Activated CD8-positive, alpha-beta memory T cell treated with anti-CD3 and anti-CD28 coated beads, Interleukin-2, amount 10 ng/mL, durations not matched to agents 7 days and 5 days (primary cell): ENCODE results near the gene HHIPL2. TPM values are rescaled to one million over a fixed set of nuclear protein-coding genes. Genes with fewer than 3 reads are reported as not detected.

ENCODE experiments used
- ATAC-seq: fragments of 150-1000 bp; cut with Tn5 transposase; one replicate; pipeline ENCODE4 v1.10.0; 2021; ENCODE audit warnings: moderate library complexity
- CTCF ChIA-PET: fragments of 350-600 bp; sonication (Branson Sonifier 250); formaldehyde crosslinking; loops from one replicate; lab custom pipeline; 2021; ENCODE audit warnings: antibody characterized with exemption; lab: Charles Lee
- DNase-seq: peaks from one replicate; pipeline ENCODE4 v3.0.0-alpha.2; 2020
- H3K27ac Mint-ChIP-seq: one replicate; pipeline ENCODE4 v1.8.0; 2021; ENCODE audit warnings: mild to moderate bottlenecking, mixed read lengths
- H3K27me3 Mint-ChIP-seq: one replicate; pipeline ENCODE4 v1.8.0; 2021; ENCODE audit warnings: mixed read lengths
- H3K36me3 Mint-ChIP-seq: one replicate; pipeline ENCODE4 v1.8.0; 2021; ENCODE audit warnings: mild to moderate bottlenecking, mixed read lengths
- H3K4me1 Mint-ChIP-seq: one replicate; pipeline ENCODE4 v1.8.0; 2021; ENCODE audit warnings: mixed read lengths
- H3K4me3 Mint-ChIP-seq: one replicate; pipeline ENCODE4 v1.8.0; 2021; ENCODE audit warnings: mild to moderate bottlenecking, moderate library complexity, mixed read lengths
- H3K9me3 Mint-ChIP-seq: one replicate; pipeline ENCODE4 v1.8.0; 2022; ENCODE audit warnings: low read depth, mixed read lengths
- total RNA-seq, 2 experiments: library from RNA; stranded (reverse); gene quantifications; one replicate each; pipeline ENCODE4 v1.2.3, GENCODE V29; 2021

HHIPL2 gene
- total RNA-seq: under 1 TPM; 0.12 to 0.53 TPM

GRCh38 chr1:222547944-222548671 lies at the start of gene HHIPL2:
Gene HHIPL2, minus strand, starts transcription at chr1:222548104. Its CDS starts 60 bp downstream, at chr1:222548044.
- H3K4me3 Mint-ChIP-seq: no peak within 1 kb of the TSS
- no peaks in the 10 kb centered on the region for H3K4me1 Mint-ChIP-seq
- H3K27me3 Mint-ChIP-seq: peaks cover 25% of the 10 kb centered on the region
- H3K27ac Mint-ChIP-seq: no peak within 1 kb of the TSS
- DNase-seq: no peak
- ATAC-seq: no peak
- no peaks in the 10 kb centered on the region for H3K9me3 Mint-ChIP-seq
- CTCF ChIA-PET: no interaction called here
- H3K36me3 Mint-ChIP-seq: no peaks in the 10 kb centered on the region

- ATAC-seq (no peak), DNase-seq (no peak)
- Mint-ChIP-seq H3K4me3 (no peak overlapping the region), H3K4me1 (no peaks in the 10 kb centered on the region), H3K36me3 (no peaks in the 10 kb centered on the region), H3K9me3 (no peaks in the 10 kb centered on the region), H3K27ac (no peak overlapping the region), H3K27me3 (no peaks in the 10 kb centered on the region)
- CTCF ChIA-PET: no interaction called here
Measured at GRCh38 chr1:222596696-222597095, 48.8 kb upstream of the HHIPL2 start.

GRCh38 chr1:222594789-222595188 lies 46.9 kb upstream of the HHIPL2 start:
- ATAC-seq (no peak), DNase-seq (no peak)
- Mint-ChIP-seq H3K27me3 (no peaks in the 10 kb centered on the region), H3K36me3 (no peaks in the 10 kb centered on the region), H3K27ac (no peak overlapping the region), H3K4me3 (no peak overlapping the region), H3K4me1 (peaks cover 9% of the 10 kb centered on the region), H3K9me3 (no peaks in the 10 kb centered on the region)
- CTCF ChIA-PET: interaction anchor here (1.3 kb wide), 1 partner anchor 11 kb away, joined by 4 read pairs; no protein-coding TSS in a partner anchor

- Mint-ChIP-seq H3K36me3 (peaks cover 13% of the 10 kb centered on the region), H3K4me3 (no peak overlapping the region), H3K9me3 (no peaks in the 10 kb centered on the region), H3K27ac (no peak overlapping the region), H3K27me3 (no peaks in the 10 kb centered on the region), H3K4me1 (peaks cover 30% of the 10 kb centered on the region)
- no peak for DNase-seq
- CTCF ChIA-PET: interaction anchor here (1.8 kb wide), 1 partner anchor 42 kb away, joined by 6 read pairs; no protein-coding TSS in a partner anchor
- ATAC-seq: no peak
Measured at GRCh38 chr1:222592171-222592570, 44.3 kb upstream of the HHIPL2 start.

GRCh38 chr1:222589462-222590302 lies 41.8 kb upstream of the HHIPL2 start, which contains the start of gene TAF1A:
Gene TAF1A, minus strand, starts transcription at chr1:222589933.
- H3K4me3 Mint-ChIP-seq: peak within 1 kb of the TSS; percentile 96
- peak within 1 kb of the TSS; percentile 96 for H3K27ac Mint-ChIP-seq
- H3K4me1 Mint-ChIP-seq: peaks cover 44% of the 10 kb centered on the region
- ATAC-seq (peak; percentile 100), DNase-seq (peak; percentile 94)
- CTCF ChIA-PET: interaction anchor here (0.7 to 2.0 kb wide), 9 partner anchors 10 to 125 kb away, joined by 3 to 8 read pairs (median 4); no protein-coding TSS in a partner anchor
- H3K27me3 Mint-ChIP-seq: no peaks in the 10 kb centered on the region
- H3K9me3 Mint-ChIP-seq: no peaks in the 10 kb centered on the region
- peaks cover 21% of the 10 kb centered on the region for H3K36me3 Mint-ChIP-seq

GRCh38 chr1:222588135-222588534 lies 40.2 kb upstream of the HHIPL2 start:
- Mint-ChIP-seq H3K27ac (no peak overlapping the region), H3K9me3 (no peaks in the 10 kb centered on the region), H3K36me3 (peaks cover 29% of the 10 kb centered on the region), H3K4me3 (peak overlapping the region; percentile 30), H3K4me1 (peaks cover 44% of the 10 kb centered on the region), H3K27me3 (no peaks in the 10 kb centered on the region)
- CTCF ChIA-PET: no interaction called here
- ATAC-seq (no peak), DNase-seq (no peak)

GRCh38 chr1:222586842-222587241 lies 38.9 kb upstream of the HHIPL2 start:
- DNase-seq: no peak
- H3K36me3 Mint-ChIP-seq: peaks cover 41% of the 10 kb centered on the region
- no peak overlapping the region for H3K4me3 Mint-ChIP-seq
- ATAC-seq: no peak
- H3K4me1 Mint-ChIP-seq: peaks cover 46% of the 10 kb centered on the region
- CTCF ChIA-PET: no interaction called here
- no peaks in the 10 kb centered on the region for H3K27me3 Mint-ChIP-seq
- no peaks in the 10 kb centered on the region for H3K9me3 Mint-ChIP-seq
- no peak overlapping the region for H3K27ac Mint-ChIP-seq

GRCh38 chr1:222583079-222583478 lies 35.2 kb upstream of the HHIPL2 start:
- no peak for DNase-seq
- Mint-ChIP-seq H3K27me3 (no peaks in the 10 kb centered on the region), H3K9me3 (no peaks in the 10 kb centered on the region), H3K27ac (no peak overlapping the region), H3K4me1 (peaks cover 21% of the 10 kb centered on the region), H3K4me3 (no peak overlapping the region), H3K36me3 (peaks cover 49% of the 10 kb centered on the region)
- CTCF ChIA-PET: interaction anchor here (1.8 kb wide), 1 partner anchor 11 kb away, joined by 4 read pairs; no protein-coding TSS in a partner anchor
- ATAC-seq: no peak

GRCh38 chr1:222582099-222582774 lies 34.3 kb upstream of the HHIPL2 start:
- CTCF ChIA-PET: no interaction called here
- Mint-ChIP-seq H3K27me3 (no peaks in the 10 kb centered on the region), H3K4me1 (peaks cover 18% of the 10 kb centered on the region), H3K9me3 (no peaks in the 10 kb centered on the region), H3K27ac (no peak overlapping the region), H3K4me3 (no peak overlapping the region), H3K36me3 (peaks cover 48% of the 10 kb centered on the region)
- DNase-seq (no peak), ATAC-seq (no peak)

GRCh38 chr1:222579316-222579715 lies 31.4 kb upstream of the HHIPL2 start:
- DNase-seq (no peak), ATAC-seq (no peak)
- Mint-ChIP-seq H3K9me3 (no peaks in the 10 kb centered on the region), H3K4me1 (peaks cover 2% of the 10 kb centered on the region), H3K4me3 (no peak overlapping the region), H3K27me3 (no peaks in the 10 kb centered on the region), H3K36me3 (peaks cover 53% of the 10 kb centered on the region), H3K27ac (no peak overlapping the region)
- CTCF ChIA-PET: interaction anchor here (1.0 to 1.1 kb wide), 2 partner anchors 11 to 15 kb away, joined by 3 to 4 read pairs; partner anchors contain the start of gene TAF1A

- ATAC-seq (no peak), DNase-seq (no peak)
- no peaks in the 10 kb centered on the region for H3K4me1 Mint-ChIP-seq
- H3K36me3 Mint-ChIP-seq: peaks cover 65% of the 10 kb centered on the region
- H3K9me3 Mint-ChIP-seq: peaks cover 5% of the 10 kb centered on the region
- H3K27ac Mint-ChIP-seq: no peak overlapping the region
- CTCF ChIA-PET: interaction anchor here (0.6 to 1.5 kb wide), 3 partner anchors 10 to 44 kb away, joined by 3 to 5 read pairs (median 4); partner anchors contain the start of gene TAF1A
- H3K4me3 Mint-ChIP-seq: no peak overlapping the region
- H3K27me3 Mint-ChIP-seq: no peaks in the 10 kb centered on the region
Measured at GRCh38 chr1:222570837-222571236, 22.9 kb upstream of the HHIPL2 start.

GRCh38 chr1:222561656-222562055 lies 13.8 kb upstream of the HHIPL2 start:
- no peak for DNase-seq

GRCh38 chr1:222557574-222557973 lies 9.7 kb upstream of the HHIPL2 start:
- Mint-ChIP-seq H3K9me3 (no peaks in the 10 kb centered on the region), H3K27me3 (no peaks in the 10 kb centered on the region), H3K27ac (no peak overlapping the region), H3K36me3 (peaks cover 13% of the 10 kb centered on the region), H3K4me1 (peaks cover 3% of the 10 kb centered on the region), H3K4me3 (no peak overlapping the region)
- CTCF ChIA-PET: interaction anchor here (0.6 kb wide), 1 partner anchor 577 kb away, joined by 3 read pairs; no protein-coding TSS in a partner anchor
- no peak for ATAC-seq
- no peak for DNase-seq

More at GRCh38 chr1:222561656-222562055, 13.8 kb upstream of the HHIPL2 start:
- no peaks in the 10 kb centered on the region for H3K27me3 Mint-ChIP-seq
- ATAC-seq: no peak
- CTCF ChIA-PET: interaction anchor here (1.1 kb wide), 1 partner anchor 9 kb away, joined by 5 read pairs; no protein-coding TSS in a partner anchor
- H3K4me3 Mint-ChIP-seq: no peak overlapping the region
- peaks cover 3% of the 10 kb centered on the region for H3K4me1 Mint-ChIP-seq
- H3K9me3 Mint-ChIP-seq: no peaks in the 10 kb centered on the region
- no peak overlapping the region for H3K27ac Mint-ChIP-seq
- H3K36me3 Mint-ChIP-seq: peaks cover 23% of the 10 kb centered on the region
